A673 (cell line): Measurements from ENCODE around the gene COX6A2. TPM values are rescaled to one million over a fixed set of nuclear protein-coding genes. Genes with fewer than 3 reads are reported as not detected.
A peak's percentile ranks its signal among the peaks of the same experiment; 100 is the strongest.

Experiments used
- BruUV-seq: library from RNA; stranded (reverse); fragments of 400-500 nt; replicated peaks from 2 replicates; lab custom pipeline; 2021; lab: Mats Ljungman, UMichigan
- CTCF ChIA-PET: fragments of 300-600 bp; sonication (Branson Sonifier 250); formaldehyde crosslinking; loops from one replicate; lab custom pipeline; 2022; ENCODE audit warnings: antibody characterized with exemption; lab: Charles Lee
- POLR2A ChIA-PET: fragments of 300-600 bp; sonication (Branson Sonifier 250); formaldehyde crosslinking; loops from one replicate; lab custom pipeline; 2022; ENCODE audit warnings: antibody characterized with exemption; ENCODE audit not compliant: low non-redundant PET; lab: Charles Lee
- DNase-seq: peaks from one replicate; pipeline ENCODE4 v3.0.0-alpha.2; 2015; ENCODE audit warnings: low spot score
- H3K27ac ChIP-seq: fragments of 200-600 bp; sonication (generic); 2 replicates; pipeline ENCODE4 v1.5.1; 2016; ENCODE audit warnings: mixed run types, low read depth, mild to moderate bottlenecking, mixed read lengths, antibody characterized with exemption, low read length; ENCODE audit not compliant: poor library complexity, severe bottlenecking
- H3K27me3 ChIP-seq: fragments of 200-600 bp; sonication (generic); replicated peaks from 2 replicates; pipeline ENCODE4 v1.6.1; 2017; ENCODE audit warnings: mixed run types, low read depth, mild to moderate bottlenecking, mixed read lengths, antibody characterized with exemption, low read length; ENCODE audit not compliant: insufficient read depth, poor library complexity
- H3K36me3 ChIP-seq: fragments of 200-600 bp; sonication (generic); 2 replicates; pipeline ENCODE4 v1.6.1; 2016; ENCODE audit warnings: mixed run types, mild to moderate bottlenecking, mixed read lengths, antibody characterized with exemption, low read length; ENCODE audit not compliant: insufficient read depth, poor library complexity, severe bottlenecking
- H3K4me1 ChIP-seq: fragments of 200-600 bp; sonication (generic); 2 replicates; pipeline ENCODE4 v1.6.1; 2017; ENCODE audit warnings: mixed run types, mild to moderate bottlenecking, mixed read lengths, antibody characterized with exemption, low read length; ENCODE audit not compliant: insufficient read depth, poor library complexity, severe bottlenecking
- H3K4me3 ChIP-seq: fragments of 200-600 bp; sonication (generic); 2 replicates; pipeline ENCODE4 v1.5.1; 2016; ENCODE audit warnings: low read depth, mixed run types, mild to moderate bottlenecking, mixed read lengths, low read length; ENCODE audit not compliant: poor library complexity, severe bottlenecking
- H3K9me3 ChIP-seq: fragments of 200-600 bp; sonication (generic); 2 replicates; pipeline ENCODE4 v1.6.1; 2016; ENCODE audit warnings: mixed run types, low read depth, mild to moderate bottlenecking, mixed read lengths, antibody characterized with exemption, low read length; ENCODE audit not compliant: poor library complexity, severe bottlenecking
- EZH2 ChIP-seq: fragments of 200-600 bp; sonication (generic); IDR thresholded peaks from 2 replicates; pipeline ENCODE4 v1.6.1; 2017; ENCODE audit warnings: borderline replicate concordance, low read depth, mild to moderate bottlenecking, mixed read lengths, antibody characterized with exemption, low read length; ENCODE audit not compliant: poor library complexity, severe bottlenecking
- intact Hi-C: fragments of 100-400 bp; cut with micrococcal nuclease; formaldehyde crosslinking; loops from one replicate; pipeline ENCODE4 v1.10.0; 2022; ENCODE audit not compliant: unreplicated experiment
- total RNA-seq: library from RNA; stranded (reverse); gene quantifications from 2 replicates; pipeline ENCODE4 v1.2.3, GENCODE V29; 2021
- TF ChIP-seq, protein P1 (sequence below): fragments of 300-800, 200-600 bp; sonication (generic); conservative IDR thresholded peaks from 2 replicates; pipeline ENCODE4 v1.5.1; 2017; ENCODE audit warnings: low read depth, mild to moderate bottlenecking, antibody characterized with exemption, low read length, moderate library complexity, mixed read lengths

Gene COX6A2
- total RNA-seq, 1 experiment from 2014 or later, result not detected

DNA sequence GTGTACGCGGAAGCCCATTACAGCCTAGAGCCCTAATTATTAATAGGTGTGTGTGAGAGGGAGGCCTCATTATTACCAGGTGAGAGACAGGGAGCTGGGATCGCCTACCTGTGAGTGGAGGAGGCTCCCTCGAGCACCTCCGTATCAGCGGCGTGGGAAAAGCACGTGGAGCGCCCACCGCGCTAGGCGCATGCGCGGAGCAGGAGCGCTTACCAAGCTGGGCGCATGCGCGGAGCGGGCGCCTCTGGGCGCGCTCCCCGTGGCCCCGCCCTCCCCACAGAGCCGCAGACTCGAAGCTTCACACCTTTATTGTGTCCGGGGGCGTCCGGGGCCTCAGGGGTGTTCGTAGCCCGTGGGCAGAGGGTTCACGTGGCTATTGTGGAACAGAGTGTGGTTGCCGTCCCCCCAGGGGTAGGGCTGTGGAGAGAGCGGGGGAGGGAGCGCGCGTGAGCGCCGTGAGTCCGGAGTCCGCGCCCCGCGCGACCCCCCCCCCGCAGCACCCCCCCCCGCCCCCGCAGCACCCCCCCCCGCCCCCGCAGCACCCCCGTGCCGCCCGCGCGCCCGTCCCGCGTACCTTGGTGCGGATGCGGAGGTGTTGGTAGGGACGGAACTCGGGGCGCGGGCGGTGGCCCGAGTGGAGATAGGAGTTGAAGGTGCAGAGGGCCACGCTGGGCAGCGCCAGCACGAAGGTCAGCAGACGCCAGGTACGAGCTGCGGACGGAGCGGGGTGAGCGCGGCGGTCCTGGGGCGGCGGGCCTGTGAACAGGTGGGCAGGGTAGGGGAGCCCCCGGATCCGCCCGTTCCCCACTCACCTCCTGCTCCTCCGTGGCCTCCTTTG is 500 bp downstream of the COX6A2 start:
- H3K27me3 ChIP-seq, result peaks cover 13% of the 10 kb centered on the region
- ChIA-PET CTCF (no interaction called here), POLR2A (no interaction called here)
- H3K4me3 ChIP-seq, result no peak overlapping the region
- DNase-seq, result peak; percentile 26
- BruUV-seq, result no TSS peak
- intact Hi-C loops, result no loop called here
- no peaks in the 10 kb centered on the region for H3K4me1 ChIP-seq
- no peaks in the 10 kb centered on the region for H3K9me3 ChIP-seq
- TF ChIP-seq, protein P1, sequence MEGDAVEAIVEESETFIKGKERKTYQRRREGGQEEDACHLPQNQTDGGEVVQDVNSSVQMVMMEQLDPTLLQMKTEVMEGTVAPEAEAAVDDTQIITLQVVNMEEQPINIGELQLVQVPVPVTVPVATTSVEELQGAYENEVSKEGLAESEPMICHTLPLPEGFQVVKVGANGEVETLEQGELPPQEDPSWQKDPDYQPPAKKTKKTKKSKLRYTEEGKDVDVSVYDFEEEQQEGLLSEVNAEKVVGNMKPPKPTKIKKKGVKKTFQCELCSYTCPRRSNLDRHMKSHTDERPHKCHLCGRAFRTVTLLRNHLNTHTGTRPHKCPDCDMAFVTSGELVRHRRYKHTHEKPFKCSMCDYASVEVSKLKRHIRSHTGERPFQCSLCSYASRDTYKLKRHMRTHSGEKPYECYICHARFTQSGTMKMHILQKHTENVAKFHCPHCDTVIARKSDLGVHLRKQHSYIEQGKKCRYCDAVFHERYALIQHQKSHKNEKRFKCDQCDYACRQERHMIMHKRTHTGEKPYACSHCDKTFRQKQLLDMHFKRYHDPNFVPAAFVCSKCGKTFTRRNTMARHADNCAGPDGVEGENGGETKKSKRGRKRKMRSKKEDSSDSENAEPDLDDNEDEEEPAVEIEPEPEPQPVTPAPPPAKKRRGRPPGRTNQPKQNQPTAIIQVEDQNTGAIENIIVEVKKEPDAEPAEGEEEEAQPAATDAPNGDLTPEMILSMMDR, result no peak
- no peak for TF ChIP-seq EZH2
- no peak overlapping the region for H3K27ac ChIP-seq
- H3K36me3 ChIP-seq, result no peaks in the 10 kb centered on the region

DNA sequence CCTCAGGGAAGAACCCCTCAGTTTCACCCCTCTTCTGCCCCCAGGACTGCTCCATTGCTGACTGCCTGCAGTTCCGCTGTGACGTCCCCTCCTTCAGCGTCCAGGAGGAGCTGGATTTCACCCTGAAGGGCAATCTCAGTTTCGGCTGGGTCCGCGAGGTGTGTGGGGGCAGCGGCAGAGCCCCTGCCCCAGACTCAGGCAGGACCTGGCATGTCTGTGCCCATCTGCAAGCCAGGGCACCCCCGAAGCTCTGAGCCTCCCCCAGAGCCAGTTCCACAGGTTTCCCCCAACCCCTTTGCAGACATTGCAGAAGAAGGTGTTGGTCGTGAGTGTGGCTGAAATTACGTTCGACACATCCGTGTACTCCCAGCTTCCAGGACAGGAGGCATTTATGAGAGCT is 4.4 kb downstream of the COX6A2 start:
- no peak overlapping the region for H3K4me3 ChIP-seq
- no peak for TF ChIP-seq EZH2
- TF ChIP-seq, protein P1, result no peak
- CTCF ChIA-PET, result no interaction called here
- POLR2A ChIA-PET, result no interaction called here
- no peaks in the 10 kb centered on the region for H3K9me3 ChIP-seq
- peaks cover 12% of the 10 kb centered on the region for H3K27me3 ChIP-seq
- no peak for DNase-seq
- BruUV-seq, result no TSS peak
- intact Hi-C loops, result no loop called here
- H3K36me3 ChIP-seq, result no peaks in the 10 kb centered on the region
- H3K4me1 ChIP-seq, result no peaks in the 10 kb centered on the region
- H3K27ac ChIP-seq, result no peak overlapping the region

DNA sequence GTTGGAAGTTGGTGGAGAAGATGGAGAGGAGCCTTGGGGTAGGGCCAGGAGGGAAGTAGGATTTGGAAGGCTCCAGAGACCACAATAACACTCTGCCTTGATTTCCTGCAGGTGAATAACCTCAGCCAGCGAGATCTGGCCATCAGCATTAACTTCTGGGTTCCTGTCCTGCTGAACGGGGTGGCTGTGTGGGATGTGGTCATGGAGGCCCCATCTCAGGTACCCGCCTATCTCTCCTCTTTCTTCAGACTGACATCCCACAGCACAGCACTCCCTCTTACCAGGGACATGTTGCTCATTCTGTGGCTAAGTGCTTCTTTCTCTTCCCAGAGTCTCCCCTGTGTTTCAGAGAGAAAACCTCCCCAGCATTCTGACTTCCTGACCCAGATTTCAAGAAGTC is 4.9 kb downstream of the COX6A2 start:
- DNase-seq, result no peak
- no TSS peak for BruUV-seq
- H3K9me3 ChIP-seq, result no peaks in the 10 kb centered on the region
- peaks cover 6% of the 10 kb centered on the region for H3K27me3 ChIP-seq
- intact Hi-C loops, result no loop called here
- no peaks in the 10 kb centered on the region for H3K36me3 ChIP-seq
- H3K27ac ChIP-seq, result no peak overlapping the region
- ChIA-PET POLR2A (no interaction called here), CTCF (no interaction called here)
- no peaks in the 10 kb centered on the region for H3K4me1 ChIP-seq
- H3K4me3 ChIP-seq, result no peak overlapping the region
- no peak for TF ChIP-seq EZH2
- TF ChIP-seq, protein P1, result no peak
